ENCODE data around the gene NEO1.
"Not testable (repeated sequence)": the region's sequence is repeated elsewhere in the genome, so short reads cannot be mapped to it uniquely, and the experiment has no call there.

Gene NEO1

GRCh38 chr15:73268457-73268856 lies 216.2 kb downstream of the NEO1 start:
- no peak for DNase-seq

GRCh38 chr15:73270366-73271097 lies 218.3 kb downstream of the NEO1 start:
- DNase-seq = no peak

- peak in 1 of 2 donors; percentile 5 for DNase-seq
Observed at GRCh38 chr15:73273181-73274002, 221.1 kb downstream of the NEO1 start.

GRCh38 chr15:73275862-73276261 lies 223.6 kb downstream of the NEO1 start:
- DNase-seq = no peak

GRCh38 chr15:73282567-73283365 lies 230.5 kb downstream of the NEO1 start:
- no peak for DNase-seq

- no peak for DNase-seq
Observed at GRCh38 chr15:73283366-73283962, 231.2 kb downstream of the NEO1 start.

GRCh38 chr15:73284090-73284716 lies 231.9 kb downstream of the NEO1 start:
- no peak for DNase-seq

- no peak for DNase-seq
Observed at GRCh38 chr15:73286311-73286710, 234.0 kb downstream of the NEO1 start.

GRCh38 chr15:73287019-73287418 lies 234.8 kb downstream of the NEO1 start:
- no peak for DNase-seq

GRCh38 chr15:73291441-73291840 lies 239.2 kb downstream of the NEO1 start:
- DNase-seq = no peak

- no peak for DNase-seq
Observed at GRCh38 chr15:73293773-73294172, 241.5 kb downstream of the NEO1 start.

- peak in 1 of 2 donors; percentile 22 for DNase-seq
Observed at GRCh38 chr15:73295630-73296286, 243.5 kb downstream of the NEO1 start.

- no peak for DNase-seq
Observed at GRCh38 chr15:73296609-73297353, 244.5 kb downstream of the NEO1 start.

GRCh38 chr15:73298522-73299245 lies 246.4 kb downstream of the NEO1 start:
- no peak for DNase-seq

- DNase-seq = not testable (repeated sequence)
Observed at GRCh38 chr15:73300286-73300685, 248.0 kb downstream of the NEO1 start.

- DNase-seq = no peak
Observed at GRCh38 chr15:73303636-73304035, 251.4 kb downstream of the NEO1 start.

GRCh38 chr15:73305331-73306211 lies 253.3 kb downstream of the NEO1 start:
- DNase-seq = no peak

GRCh38 chr15:73308305-73308704 lies 256.0 kb downstream of the NEO1 start:
- DNase-seq = no peak

GRCh38 chr15:73313861-73314260 lies 261.6 kb downstream of the NEO1 start:
- DNase-seq = no peak

Measured in bone marrow (tissue), 2 donors.